HG03135 (cell line): ENCODE measurements around the gene PCED1B.
"Not testable (repeated sequence)": the region's sequence is repeated elsewhere in the genome, so short reads cannot be mapped to it uniquely, and the experiment has no call there.

Experiments
- ATAC-seq: cut with Tn5 transposase; IDR thresholded peaks from one replicate; pipeline ENCODE4 v1.9.1; 2021; ENCODE audit warnings: mild to moderate bottlenecking, moderate library complexity; ENCODE audit not compliant: unreplicated experiment

PCED1B gene

DNA sequence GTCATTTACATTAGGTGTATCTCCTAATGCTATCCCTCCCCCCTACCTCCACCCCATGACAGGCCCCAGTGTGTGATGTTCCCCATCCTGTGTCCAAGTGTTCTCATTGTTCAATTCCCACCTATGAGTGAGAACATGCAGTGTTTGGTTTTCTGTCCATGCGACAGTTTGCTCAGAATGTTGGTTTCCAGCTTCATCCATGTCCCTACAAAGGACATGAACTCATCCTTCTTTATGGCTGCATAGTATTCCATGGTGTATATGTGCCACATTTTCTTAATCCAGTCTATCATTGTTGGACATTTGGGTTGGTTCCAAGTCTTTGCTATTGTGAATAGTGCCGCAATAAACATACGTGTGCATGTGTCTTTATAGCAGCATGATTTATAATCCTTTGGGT is 37.9 kb downstream of the PCED1B start:
- ATAC-seq: not testable (repeated sequence)

DNA sequence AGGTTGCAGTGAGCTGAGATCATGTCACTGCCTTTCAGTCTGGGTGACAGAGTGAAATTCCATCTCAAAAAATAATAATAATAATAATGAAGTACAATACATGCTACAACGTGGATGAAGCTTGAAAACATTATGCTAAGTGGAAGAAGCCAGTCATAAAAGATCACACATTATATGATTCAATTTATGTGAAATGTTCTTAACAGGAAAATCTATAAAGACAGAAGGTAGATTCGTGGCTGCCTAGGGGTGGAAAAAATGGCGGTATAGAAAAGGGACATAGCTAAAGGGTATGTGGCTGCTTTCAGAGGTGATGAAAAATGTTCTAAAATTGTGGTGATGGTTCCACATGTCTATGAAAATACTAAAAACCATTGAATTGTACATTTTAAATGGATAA is 41.3 kb downstream of the PCED1B start:
- no peak for ATAC-seq

DNA sequence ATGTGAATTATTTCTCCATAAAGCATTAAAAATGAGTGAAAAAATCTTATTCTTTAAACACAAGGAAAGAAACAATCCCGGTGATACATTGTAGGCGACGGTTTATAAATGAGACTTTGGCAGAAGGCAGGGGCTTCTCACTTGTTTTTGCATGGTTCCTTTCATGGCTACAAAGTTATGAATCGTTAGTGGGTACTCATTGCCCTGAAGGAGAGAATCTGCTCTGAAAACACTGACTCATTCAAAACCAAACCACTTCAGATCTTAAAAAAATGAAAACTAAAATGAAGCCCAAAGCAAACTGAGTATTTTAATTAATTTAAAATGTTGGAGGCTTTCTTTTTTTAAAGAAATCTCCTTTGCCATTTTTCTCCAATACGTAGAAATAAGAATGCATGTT is 41.7 kb downstream of the PCED1B start:
- ATAC-seq: no peak

DNA sequence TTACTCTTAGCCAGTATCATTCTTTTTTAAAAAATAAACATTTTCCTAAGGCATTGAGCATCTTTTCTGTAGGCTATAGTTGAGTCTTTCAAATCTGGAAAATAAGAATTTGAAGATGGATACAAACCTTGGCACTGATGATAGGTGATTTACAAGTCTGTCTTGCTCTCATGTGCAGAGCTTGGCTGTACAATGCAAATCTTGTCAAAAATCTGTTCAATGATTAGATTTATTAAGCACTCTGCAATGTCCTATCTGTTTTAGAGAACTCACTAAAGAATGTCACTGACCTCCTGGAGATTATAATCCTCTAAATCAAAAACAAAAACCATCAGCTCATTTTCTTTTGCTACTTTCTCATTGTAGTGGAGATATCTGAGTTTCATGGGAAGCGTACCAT is 43.2 kb downstream of the PCED1B start:
- no peak for ATAC-seq

DNA sequence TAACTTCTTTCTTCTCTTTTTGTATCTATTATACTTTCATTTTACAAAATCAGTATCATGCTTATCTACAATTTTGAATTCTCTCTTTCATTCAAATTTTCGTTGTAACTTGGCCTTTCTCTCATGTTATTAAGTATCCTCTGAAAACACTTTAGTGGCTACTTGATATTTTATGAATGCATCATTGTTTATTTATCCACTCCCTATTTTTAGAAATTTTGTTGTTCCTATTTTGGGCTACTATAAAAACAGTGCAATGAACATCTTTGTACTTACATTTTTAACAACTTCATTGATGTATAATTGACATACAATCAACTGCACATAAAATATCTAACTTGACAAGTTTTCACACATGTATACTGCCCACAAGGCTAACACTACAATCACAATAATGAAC is 44.3 kb downstream of the PCED1B start:
- ATAC-seq: no peak

DNA sequence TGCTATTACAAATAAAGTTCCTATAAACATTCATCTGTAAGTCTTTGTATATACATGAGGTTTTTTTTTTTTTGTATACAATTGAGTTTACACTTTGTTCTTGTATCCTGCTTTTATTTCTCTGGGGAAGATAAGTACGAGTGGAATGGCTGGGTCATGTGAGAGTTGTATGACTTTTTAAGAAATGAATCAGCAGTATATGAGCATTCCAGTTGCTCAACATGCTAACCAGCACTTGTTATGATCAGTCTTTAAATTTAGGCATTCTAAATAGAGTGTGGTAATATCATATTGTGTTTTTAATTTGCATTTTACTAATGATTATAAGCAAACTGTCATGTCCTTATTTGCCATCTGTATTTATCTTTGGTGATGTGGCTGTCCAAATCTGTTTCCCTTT is 45.0 kb downstream of the PCED1B start:
- no peak for ATAC-seq

DNA sequence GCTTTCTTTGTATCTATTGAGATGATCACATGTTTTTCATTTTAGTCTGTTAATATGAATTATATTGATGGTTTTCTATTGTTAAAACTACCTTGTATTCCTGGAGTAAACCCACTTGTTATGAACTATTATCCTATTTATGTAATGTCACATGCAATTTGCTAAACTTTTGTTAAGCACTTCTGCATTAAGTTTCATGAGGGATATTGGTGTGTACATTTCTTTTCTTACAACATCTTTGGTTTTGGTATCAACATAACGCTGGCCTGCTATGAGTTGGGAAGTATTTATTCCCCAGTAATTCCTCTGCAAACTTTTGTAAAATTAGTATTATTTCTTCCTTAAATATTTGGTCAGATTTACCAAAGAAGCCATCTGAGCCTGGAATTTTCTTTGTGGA is 46.8 kb downstream of the PCED1B start:
- ATAC-seq: no peak

DNA sequence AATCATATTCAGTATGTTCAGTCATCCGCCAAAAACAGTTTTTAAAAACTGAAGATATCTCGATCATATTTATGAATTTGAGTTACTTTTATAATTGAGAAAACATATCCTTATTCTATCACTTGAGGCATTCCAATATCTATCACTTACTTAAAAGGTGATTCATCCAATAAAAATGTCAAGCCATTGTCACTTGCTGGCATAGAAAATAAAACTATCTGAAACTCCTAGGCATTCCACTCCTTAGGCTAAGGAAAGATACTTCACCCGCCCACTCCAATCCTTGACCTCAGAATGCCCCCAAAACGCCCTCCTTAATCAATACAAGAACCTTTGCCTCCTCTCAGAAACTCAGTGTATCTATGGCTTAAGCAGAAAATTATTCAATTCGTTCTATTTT is 51.6 kb downstream of the PCED1B start:
- no peak for ATAC-seq

DNA sequence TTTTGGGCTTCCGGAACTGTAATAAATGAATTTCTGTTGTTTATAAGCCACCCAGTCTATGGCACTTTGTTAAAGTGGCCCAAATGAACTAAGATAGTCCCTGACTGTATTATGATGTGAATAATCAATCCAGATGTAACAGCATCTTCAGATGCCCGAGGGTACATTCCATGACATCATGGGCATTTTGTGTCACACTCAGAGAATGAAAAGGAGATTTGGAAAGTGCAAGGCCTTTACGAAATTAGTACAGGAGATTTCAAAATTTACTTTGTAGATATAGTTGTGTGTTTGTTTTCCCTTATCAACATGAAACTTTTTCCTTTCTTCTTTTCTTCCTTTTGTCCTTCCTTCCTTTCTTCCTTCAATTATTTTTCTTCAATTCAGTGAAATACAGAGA is 54.6 kb downstream of the PCED1B start:
- ATAC-seq: no peak

DNA sequence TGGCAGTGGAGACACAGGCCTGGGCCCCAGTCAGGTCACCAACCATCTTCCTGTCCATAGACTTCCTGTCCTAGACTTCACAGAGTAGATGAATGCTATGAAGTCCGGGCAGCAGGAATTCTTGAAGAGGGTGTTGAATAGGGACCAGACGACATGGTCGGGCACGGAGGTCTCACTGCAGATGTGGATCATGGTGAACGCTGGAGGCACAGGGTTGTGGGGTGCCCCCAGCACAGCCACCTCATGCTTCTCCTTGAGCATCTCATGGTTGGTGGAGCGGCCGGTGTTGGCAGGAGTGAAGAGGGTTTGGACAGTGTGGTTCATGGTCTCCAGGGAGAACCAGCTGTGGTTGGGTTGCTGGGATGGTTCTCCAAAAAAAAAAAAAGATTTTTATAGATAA is 56.2 kb downstream of the PCED1B start:
- ATAC-seq: no peak

DNA sequence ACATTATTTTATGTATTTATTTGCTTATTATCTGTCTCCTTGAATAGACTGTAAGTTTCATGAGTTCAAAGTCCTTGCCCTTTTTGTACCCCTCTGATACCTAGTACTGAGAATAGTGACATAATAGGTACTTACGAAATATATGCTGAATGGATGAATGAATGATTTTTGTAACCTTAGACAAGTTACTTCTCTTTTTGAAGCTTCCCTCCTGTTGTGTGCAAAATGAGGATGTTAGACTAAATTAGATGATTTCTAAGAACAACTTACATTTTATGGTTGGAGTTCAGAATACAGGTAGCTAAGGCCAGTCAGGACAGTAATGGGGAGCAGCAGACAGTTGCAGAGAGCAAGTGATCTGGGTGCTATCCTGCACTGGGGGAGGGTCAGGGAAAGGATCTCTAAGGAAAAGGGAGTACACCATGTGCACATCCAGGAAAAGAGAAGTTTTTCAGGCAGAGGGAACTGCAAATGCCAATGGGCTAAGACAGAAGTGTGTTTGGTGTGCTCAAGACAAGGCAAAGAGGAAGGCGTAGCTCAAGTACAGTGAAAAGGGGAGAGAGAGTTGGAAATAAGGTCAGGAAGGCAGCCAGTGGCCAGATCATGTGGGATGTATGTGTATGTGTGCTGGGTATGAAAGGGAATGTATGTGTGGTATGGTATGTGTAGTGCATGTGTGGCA is 59.7 kb downstream of the PCED1B start:
- ATAC-seq: no peak

DNA sequence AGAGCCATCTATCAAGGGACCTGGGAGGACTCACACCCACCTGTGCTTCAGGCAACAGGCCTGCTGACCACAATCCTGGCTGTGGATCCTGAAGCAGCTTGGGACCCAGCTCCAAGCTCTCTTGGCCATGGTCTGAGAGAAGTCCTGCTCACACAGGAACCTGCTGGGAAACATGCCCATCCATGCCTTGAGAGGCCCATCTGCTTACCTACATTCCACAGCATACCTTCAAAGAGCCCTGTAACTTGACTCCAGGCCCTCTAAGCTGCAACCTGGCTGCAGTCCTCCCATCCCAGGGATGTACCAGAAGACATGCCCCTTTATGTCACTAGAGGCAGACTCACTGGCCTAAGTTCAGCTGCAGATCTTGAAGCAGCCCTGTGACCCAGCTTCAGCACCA is 62.0 kb downstream of the PCED1B start:
- no peak for ATAC-seq

DNA sequence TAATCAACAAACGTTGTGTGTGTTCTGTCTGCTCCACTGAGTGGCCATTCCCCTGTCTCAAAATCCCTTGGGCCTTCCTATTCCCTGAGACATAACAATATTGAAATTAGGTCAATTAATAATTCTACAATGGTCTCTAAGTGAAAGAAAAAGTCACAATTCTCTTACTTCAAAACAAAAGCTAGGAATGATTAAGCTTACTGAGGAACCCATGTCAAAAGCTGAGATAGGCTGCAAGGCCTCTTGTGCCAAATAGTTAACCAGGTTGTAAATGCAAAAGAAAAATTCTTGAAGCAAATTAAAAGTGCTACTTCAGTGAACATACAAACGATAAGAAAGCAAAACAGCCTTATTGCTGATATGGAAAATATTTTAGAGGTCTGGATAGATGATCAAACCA is 65.3 kb downstream of the PCED1B start:
- no peak for ATAC-seq

DNA sequence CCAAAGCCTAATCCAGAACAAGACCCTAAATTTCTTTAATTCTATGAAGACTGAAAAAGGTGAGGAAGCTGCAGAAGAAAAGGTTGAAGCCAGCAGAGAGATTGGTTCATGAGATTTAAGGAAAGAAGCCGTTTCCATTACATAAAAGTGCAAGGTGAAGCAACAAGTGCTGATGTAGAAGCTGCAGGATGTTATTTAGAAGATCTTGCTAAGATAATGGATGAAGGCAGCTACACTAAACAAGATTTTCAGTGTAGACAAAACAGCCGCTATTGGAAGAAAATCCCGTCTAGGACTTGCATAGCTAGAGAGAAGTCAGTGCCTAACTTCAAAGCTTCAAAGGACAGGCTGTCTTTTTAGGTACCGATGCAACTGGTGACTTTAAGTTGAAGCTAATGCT is 65.8 kb downstream of the PCED1B start:
- ATAC-seq: no peak

DNA sequence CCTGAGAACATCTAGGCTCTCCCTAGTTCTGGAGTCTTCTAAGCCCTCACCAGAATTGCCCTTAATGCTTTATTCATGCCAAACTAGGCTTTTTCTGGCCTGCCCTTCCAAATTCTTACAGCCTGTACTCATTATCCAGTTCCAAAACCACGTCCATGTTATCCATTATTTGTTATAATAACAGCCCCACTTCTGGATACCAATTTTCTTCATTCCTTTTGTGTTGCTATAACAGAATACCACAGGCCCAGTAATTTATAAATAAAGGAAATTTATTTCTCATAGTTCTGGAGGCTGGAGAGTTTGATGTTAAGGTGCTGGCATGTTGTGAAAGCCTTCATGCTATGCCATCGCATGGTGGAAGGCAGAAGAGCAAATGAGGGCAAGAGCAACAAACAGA is 68.3 kb downstream of the PCED1B start:
- ATAC-seq: no peak

DNA sequence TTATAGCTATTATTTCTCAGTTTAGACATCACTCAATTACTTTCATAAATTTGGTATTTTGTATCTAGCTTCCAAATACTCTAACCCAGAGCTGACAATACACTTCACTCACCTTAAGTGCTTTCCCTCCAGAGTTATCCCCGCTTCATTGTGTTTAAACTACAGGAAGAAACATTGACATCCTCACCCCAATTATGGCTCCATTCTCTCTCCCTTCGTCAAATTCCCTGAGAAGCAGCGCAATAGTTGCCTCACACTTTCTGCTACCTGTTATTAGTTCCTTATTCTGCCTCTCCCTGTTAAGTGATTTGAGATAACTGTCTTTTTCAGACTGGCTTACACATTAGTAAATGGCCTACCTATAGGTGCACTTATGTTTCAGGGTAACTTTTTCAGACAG is 69.7 kb downstream of the PCED1B start:
- ATAC-seq: no peak

DNA sequence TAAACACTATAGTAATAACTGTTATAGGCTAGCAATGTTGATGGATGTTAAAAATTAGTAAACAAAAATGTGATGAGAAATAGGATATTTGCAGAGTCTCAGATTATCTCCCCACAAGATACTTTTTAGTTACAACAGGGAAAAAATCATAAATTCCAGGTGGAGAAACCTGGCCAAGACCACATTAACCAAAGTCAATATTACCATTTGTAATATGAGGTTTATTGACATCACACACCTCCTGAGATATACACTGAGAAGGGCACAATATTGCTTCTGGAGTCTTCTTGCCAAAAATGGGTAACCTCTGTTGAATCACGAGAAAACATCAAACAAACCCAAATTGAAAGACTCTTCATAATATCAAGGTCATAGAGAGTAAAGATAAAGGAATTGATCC is 72.7 kb downstream of the PCED1B start:
- no peak for ATAC-seq

DNA sequence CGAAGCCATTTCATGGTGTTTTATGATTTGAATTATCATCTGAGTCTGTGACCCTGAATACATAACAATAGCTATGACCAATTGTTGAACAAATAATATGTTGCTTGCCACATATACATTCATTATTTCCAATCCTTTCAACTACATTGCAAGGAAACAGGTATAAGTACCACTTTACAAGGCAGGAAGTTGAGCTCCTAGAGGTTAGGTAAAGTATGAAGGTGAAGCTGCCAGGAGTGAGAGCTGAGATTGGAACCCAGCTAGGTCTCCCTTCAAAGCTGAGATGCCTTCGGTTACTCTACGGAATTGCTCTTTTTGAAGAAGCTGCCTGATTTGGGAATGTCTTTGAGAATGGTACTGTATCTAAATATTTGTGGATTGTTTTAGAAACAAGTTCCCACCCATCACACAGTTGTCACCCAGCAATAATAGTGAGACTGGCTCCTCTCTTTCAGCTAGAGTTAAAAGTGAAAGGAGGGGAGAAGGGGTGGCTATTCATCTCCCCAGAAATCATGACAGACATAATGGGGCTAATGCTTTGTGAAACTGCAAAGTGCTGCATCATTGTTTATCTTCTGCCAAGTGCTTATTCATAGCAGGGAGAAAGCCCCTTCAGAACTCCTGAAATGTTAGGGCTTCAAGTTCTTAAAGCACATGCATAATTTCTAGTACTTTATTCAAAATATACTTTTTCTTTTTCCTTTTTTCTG is 76.2 kb downstream of the PCED1B start:
- ATAC-seq: no peak

DNA sequence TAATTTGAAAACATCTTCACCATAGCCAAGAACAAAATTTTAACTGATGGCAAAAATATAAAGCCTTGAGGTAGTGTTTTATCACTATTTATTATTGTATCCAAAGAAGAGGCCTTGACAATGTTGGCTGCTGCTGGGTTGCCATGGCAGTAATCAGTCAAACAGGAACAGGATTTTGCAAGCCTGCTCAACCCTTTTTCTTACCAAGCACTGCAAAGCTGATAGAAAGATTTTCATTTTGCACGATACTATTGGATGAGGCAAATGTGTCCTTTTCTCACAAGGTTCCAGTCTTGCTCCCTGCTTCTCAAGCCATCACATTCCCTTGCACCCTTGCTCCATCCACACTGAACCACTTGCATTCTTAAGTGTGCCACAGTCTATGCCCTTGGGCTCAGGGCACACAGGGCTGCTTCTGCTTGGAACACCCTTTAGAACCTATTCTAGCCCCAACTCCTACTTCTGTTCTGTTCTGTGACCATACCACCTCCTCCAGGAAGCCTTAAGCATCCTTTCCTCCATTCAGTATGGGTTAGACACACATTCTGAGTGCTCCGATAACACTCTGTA is 76.8 kb downstream of the PCED1B start:
- no peak for ATAC-seq

DNA sequence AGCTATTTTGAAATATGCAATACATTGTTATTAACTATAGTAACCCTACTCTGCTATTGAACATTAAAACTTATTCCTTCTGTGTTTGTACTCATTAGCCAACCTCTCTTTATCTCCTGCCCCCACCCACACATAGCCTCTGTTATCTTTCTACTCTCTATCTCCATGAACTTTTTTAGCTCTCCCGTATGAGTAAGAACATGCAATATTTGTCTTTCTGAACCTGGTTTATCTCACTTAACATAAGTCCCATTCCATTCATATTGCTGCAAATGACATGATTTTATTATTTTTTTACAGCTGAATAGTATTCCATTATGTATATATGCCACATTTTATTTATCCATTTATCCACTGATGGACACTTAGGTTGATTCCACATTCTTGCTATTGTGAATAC is 79.4 kb downstream of the PCED1B start:
- no peak for ATAC-seq

DNA sequence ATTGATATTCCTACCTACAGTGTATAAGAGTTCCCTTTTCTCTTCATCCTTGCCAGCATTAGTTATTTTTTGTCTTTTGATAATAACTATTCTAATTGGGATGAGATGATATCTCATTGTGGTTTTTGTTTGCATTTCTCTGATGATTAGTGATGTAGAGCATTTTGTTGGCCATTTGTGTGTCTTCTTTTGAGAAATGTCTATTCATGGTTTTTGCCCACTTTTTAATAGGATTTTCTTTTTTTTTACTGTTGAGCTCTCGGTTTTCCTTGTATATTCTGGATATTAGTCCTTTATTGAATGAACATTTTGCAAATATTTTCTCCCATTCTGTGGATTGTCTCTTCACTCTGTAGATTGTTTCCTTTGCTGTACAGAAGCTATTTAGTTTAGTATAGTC is 79.9 kb downstream of the PCED1B start:
- no peak for ATAC-seq
